PFSK-1 (cell line): ENCODE data around the gene TBC1D9B.

Source experiments
- FOXP2 ChIP-seq: optimal IDR thresholded peaks from 2 replicates; pipeline ENCODE3; 2011; ENCODE audit warnings: borderline replicate concordance, control low read depth, inconsistent platforms; ENCODE audit not compliant: insufficient read depth; ENCODE audit errors: extremely low read length, extremely low read depth
- POLR2AphosphoS5 ChIP-seq: IDR thresholded peaks from 2 replicates; pipeline ENCODE4 v1.6.1; 2012; ENCODE audit warnings: low read depth, mild to moderate bottlenecking, control low read depth, low read length, moderate library complexity
- SIN3A ChIP-seq: IDR thresholded peaks from 2 replicates; pipeline ENCODE4 v1.6.1; 2012; ENCODE audit warnings: mild to moderate bottlenecking, low read length, moderate library complexity, borderline replicate concordance; ENCODE audit not compliant: insufficient read depth
- TAF1 ChIP-seq: IDR thresholded peaks from 2 replicates; pipeline ENCODE4 v1.6.1; 2012; ENCODE audit warnings: low read length, control low read depth, borderline replicate concordance; ENCODE audit not compliant: insufficient read depth
- TF ChIP-seq, protein P1 (sequence below), 2 experiments: IDR thresholded peaks; 2 replicates each; pipeline versions ENCODE4 v1.6.1 to v1.8.0; 2011 to 2012; ENCODE audit warnings: low read depth in 2 of 2, low read length in 2 of 2, control low read depth in 1 of 2, inconsistent platforms in 1 of 2, mild to moderate bottlenecking in 1 of 2, moderate library complexity in 1 of 2; ENCODE audit not compliant: insufficient read depth in 1 of 2

TBC1D9B gene

DNA sequence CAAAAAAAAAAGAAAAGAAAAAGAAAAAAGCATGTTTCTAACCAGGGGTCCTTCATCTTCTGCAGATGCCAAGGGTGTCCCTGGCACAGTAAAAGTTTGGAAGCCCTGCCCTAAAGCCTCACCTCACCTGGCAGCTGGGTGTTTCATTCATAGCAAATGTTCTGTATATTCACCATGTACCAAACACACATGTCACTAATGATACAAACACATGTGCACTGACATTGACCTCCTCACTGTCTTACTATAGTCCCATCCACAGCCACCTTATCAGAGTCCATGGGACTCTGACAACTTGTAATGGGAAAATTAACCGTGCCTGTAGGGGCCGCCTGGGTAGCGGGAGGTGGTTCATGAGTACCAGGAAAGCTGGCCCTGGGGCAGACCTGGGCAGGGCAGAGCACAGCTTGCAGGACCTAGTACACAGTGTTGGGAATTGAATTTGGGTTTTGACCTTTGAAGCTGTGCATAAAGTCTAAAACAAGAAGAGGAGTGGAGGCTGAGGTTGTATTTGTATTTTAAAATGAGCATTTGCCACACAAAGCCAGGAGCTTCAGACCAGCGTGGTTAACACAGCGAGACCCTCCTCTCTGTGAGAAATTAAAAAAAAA, 94.6 kb downstream of the TBC1D9B start:
- TF ChIP-seq, protein P1, sequence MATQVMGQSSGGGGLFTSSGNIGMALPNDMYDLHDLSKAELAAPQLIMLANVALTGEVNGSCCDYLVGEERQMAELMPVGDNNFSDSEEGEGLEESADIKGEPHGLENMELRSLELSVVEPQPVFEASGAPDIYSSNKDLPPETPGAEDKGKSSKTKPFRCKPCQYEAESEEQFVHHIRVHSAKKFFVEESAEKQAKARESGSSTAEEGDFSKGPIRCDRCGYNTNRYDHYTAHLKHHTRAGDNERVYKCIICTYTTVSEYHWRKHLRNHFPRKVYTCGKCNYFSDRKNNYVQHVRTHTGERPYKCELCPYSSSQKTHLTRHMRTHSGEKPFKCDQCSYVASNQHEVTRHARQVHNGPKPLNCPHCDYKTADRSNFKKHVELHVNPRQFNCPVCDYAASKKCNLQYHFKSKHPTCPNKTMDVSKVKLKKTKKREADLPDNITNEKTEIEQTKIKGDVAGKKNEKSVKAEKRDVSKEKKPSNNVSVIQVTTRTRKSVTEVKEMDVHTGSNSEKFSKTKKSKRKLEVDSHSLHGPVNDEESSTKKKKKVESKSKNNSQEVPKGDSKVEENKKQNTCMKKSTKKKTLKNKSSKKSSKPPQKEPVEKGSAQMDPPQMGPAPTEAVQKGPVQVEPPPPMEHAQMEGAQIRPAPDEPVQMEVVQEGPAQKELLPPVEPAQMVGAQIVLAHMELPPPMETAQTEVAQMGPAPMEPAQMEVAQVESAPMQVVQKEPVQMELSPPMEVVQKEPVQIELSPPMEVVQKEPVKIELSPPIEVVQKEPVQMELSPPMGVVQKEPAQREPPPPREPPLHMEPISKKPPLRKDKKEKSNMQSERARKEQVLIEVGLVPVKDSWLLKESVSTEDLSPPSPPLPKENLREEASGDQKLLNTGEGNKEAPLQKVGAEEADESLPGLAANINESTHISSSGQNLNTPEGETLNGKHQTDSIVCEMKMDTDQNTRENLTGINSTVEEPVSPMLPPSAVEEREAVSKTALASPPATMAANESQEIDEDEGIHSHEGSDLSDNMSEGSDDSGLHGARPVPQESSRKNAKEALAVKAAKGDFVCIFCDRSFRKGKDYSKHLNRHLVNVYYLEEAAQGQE (IDR thresholded peaks at IDR 0.05; ENCODE audit: insufficient read depth in 1 of 2, low read depth in 2 of 2, low read length in 2 of 2): no peak
- TF ChIP-seq SIN3A: no peak
- no peak for TF ChIP-seq FOXP2
- no peak for TF ChIP-seq TAF1
- TF ChIP-seq POLR2AphosphoS5: no peak

DNA sequence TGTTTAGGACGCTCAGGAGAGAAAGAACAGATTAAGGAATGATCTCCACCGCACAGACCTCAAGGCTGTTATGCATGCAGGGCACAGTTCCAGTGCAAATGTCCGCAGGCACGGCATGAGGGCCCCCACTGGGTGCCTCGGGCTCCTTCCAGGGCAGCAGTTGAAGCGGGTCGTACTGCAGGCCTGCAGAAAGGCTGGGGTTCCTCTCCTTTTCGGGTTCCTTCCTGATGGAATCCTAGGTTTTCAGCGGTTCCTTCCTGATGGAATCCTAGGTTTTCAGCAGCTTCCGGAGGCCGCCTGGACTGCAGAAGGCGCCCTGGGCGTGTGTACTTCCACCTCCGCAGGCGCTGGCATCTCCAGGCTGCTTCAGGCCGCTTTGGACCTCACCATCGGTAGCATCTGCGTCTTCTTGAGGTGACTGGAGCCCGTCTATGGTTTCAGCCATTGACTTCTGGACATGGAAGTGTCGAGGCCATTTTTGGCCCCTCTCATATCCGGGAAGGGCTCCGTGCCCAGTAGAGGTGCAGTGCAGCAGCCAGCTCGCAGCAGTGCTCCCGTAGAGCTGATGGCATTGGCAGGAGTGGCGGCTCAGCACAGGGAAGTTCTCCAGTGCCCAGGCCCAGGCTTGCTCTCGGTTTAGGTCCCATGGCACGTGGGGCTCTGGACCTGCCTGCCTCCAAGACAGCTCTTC, 95.4 kb downstream of the TBC1D9B start:
- TF ChIP-seq, protein P1 (IDR thresholded peaks at IDR 0.05; ENCODE audit: insufficient read depth in 1 of 2, low read depth in 2 of 2, low read length in 2 of 2): no peak
- TF ChIP-seq POLR2AphosphoS5: no peak
- TF ChIP-seq SIN3A: no peak
- TF ChIP-seq FOXP2: no peak
- no peak for TF ChIP-seq TAF1
